Left lung (tissue), 10 donors: ENCODE results near the gene MPZ. TPM values are rescaled to one million over a fixed set of nuclear protein-coding genes. Genes with fewer than 3 reads are reported as not detected.

Experiments used
- ATAC-seq: fragments of 200-7000 bp; cut with Tn5 transposase; one replicate; pipeline ENCODE4 v1.9.1; 2020; ENCODE audit warnings: moderate library complexity
- DNase-seq, 4 donors: peaks; one replicate each; pipeline ENCODE4 v3.0.0-alpha.2; 2013 to 2020
- H3K27ac ChIP-seq, 2 donors: fragments of 200-600 bp; sonication (generic) in 1 of 2; one replicate each; pipeline versions ENCODE4 v1.5.0 to v1.8.0; 2020 to 2021
- H3K27me3 ChIP-seq, 2 donors: fragments of 200-600 bp; sonication (generic) in 1 of 2; one replicate each; pipeline versions ENCODE4 v1.5.0 to v1.8.0; 2020 to 2021
- H3K36me3 ChIP-seq, 2 donors: fragments of 200-600 bp; sonication (generic) in 1 of 2; one replicate each; pipeline versions ENCODE4 v1.5.0 to v1.8.0; 2020 to 2021
- H3K4me1 ChIP-seq, 2 donors: fragments of 200-600 bp; one replicate each; pipeline ENCODE4 v1.8.0; 2021
- H3K4me3 ChIP-seq, 2 donors: fragments of 200-600 bp; sonication (generic) in 1 of 2; one replicate each; pipeline versions ENCODE4 v1.5.0 to v1.8.0; 2020 to 2021; ENCODE audit warnings: mild to moderate bottlenecking in 1 of 2
- H3K9me3 ChIP-seq, 2 donors: fragments of 200-600 bp; sonication (generic) in 1 of 2; one replicate each; pipeline versions ENCODE4 v1.5.0 to v1.8.0; 2020 to 2021
- CTCF ChIP-seq, 2 donors: fragments of 200-600 bp; sonication (generic) in 1 of 2; IDR thresholded peaks; one replicate each; pipeline versions ENCODE4 v1.5.0 to v1.8.0; 2021; ENCODE audit warnings: antibody characterized with exemption in 2 of 2
- intact Hi-C, 2 donors: fragments of 100-400 bp; cut with DNase I; formaldehyde crosslinking; loops; one replicate each; pipeline versions ENCODE4 v1.11.2 to v1.14.2; 2022
- polyA plus RNA-seq, 6 donors: library from polyadenylated mRNA; unstranded; fragments of 120-200 nt; gene quantifications; one replicate each; pipeline ENCODE4 v1.2.1, GENCODE V29; 2013; ENCODE audit not compliant: insufficient read length in 6 of 6
- total RNA-seq, 2 donors: library from RNA; stranded (reverse); fragmentation: NEBNext Ultra II Directional; extraction: Animal tissue kit (Norgen Biotek cat#: 25700); gene quantifications; one replicate each; pipeline ENCODE4 v1.2.1, GENCODE V29; 2021
- donor health status: DM: no; HTN: yes; CAD: no.
- donor health status: DM: no; HTN: no; CAD: no.

MPZ gene
- total and polyA plus RNA-seq, 8 donors: 2.0 to 5.5 (median 2.7) TPM

- Histone ChIP-seq H3K4me3 (no peak overlapping the region), H3K36me3 (peaks cover 0 to 79% of the 10 kb centered on the region in 2 donors), H3K4me1 (no peaks in the 10 kb centered on the region), H3K27ac (no peak overlapping the region), H3K9me3 (no peaks in the 10 kb centered on the region), H3K27me3 (no peaks in the 10 kb centered on the region)
- no peak for ATAC-seq
- intact Hi-C loops: no loop called here
- no peak for DNase-seq
- no peak for TF ChIP-seq CTCF (IDR thresholded peaks at IDR 0.05)
Measured at GRCh38 chr1:161342821-161343220, 33.1 kb upstream of the MPZ start.

- ATAC-seq (no peak), DNase-seq (no peak)
- H3K4me1 ChIP-seq: no peaks in the 10 kb centered on the region
- intact Hi-C loops: no loop called here
- peaks cover 0 to 79% of the 10 kb centered on the region in 2 donors for H3K36me3 ChIP-seq
- TF ChIP-seq CTCF (IDR thresholded peaks at IDR 0.05): no peak
- no peak overlapping the region for H3K4me3 ChIP-seq
- no peak overlapping the region for H3K27ac ChIP-seq
- no peaks in the 10 kb centered on the region for H3K27me3 ChIP-seq
- H3K9me3 ChIP-seq: no peaks in the 10 kb centered on the region
Measured at GRCh38 chr1:161342177-161342576, 32.4 kb upstream of the MPZ start.

GRCh38 chr1:161335796-161336195 is 26.0 kb upstream of the MPZ start:
- Histone ChIP-seq H3K27me3 (no peaks in the 10 kb centered on the region), H3K36me3 (peaks cover 4 to 78% of the 10 kb centered on the region in 2 donors), H3K27ac (no peak overlapping the region), H3K4me1 (no peaks in the 10 kb centered on the region), H3K4me3 (no peak overlapping the region), H3K9me3 (no peaks in the 10 kb centered on the region)
- intact Hi-C loops: no loop called here
- no peak for DNase-seq
- no peak for ATAC-seq
- TF ChIP-seq CTCF (IDR thresholded peaks at IDR 0.05): no peak

- TF ChIP-seq CTCF (IDR thresholded peaks at IDR 0.05): no peak
- Histone ChIP-seq H3K4me1 (no peaks in the 10 kb centered on the region), H3K27ac (no peak overlapping the region), H3K4me3 (no peak overlapping the region), H3K36me3 (peaks cover 4 to 87% of the 10 kb centered on the region in 2 donors), H3K27me3 (no peaks in the 10 kb centered on the region), H3K9me3 (no peaks in the 10 kb centered on the region)
- intact Hi-C loops: no loop called here
- DNase-seq (no peak), ATAC-seq (no peak)
Measured at GRCh38 chr1:161333166-161333565, 23.4 kb upstream of the MPZ start.

- intact Hi-C loops: no loop called here
- H3K4me1 ChIP-seq: no peaks in the 10 kb centered on the region
- DNase-seq: no peak
- no peak overlapping the region for H3K4me3 ChIP-seq
- H3K36me3 ChIP-seq: peaks cover 4 to 98% of the 10 kb centered on the region in 2 donors
- no peaks in the 10 kb centered on the region for H3K9me3 ChIP-seq
- H3K27me3 ChIP-seq: no peaks in the 10 kb centered on the region
- no peak for TF ChIP-seq CTCF (IDR thresholded peaks at IDR 0.05)
- H3K27ac ChIP-seq: no peak overlapping the region
- no peak for ATAC-seq
Measured at GRCh38 chr1:161330346-161330745, 20.6 kb upstream of the MPZ start.
